Kidney glomerular epithelial cell (primary cell): ENCODE measurements around the gene GTPBP6.
"Not testable (repeated sequence)": the region's sequence is repeated elsewhere in the genome, so short reads cannot be mapped to it uniquely, and the experiment has no call there.

ENCODE experiments used
- DNase-seq: peaks from one replicate; lab custom pipeline; 2025; lab: John Stamatoyannopoulos, UW

GTPBP6 gene

GRCh38 chrX:316351-317325 lies 2.0 kb downstream of the GTPBP6 start:
- DNase-seq = no peak

- no peak for DNase-seq
Measured at GRCh38 chrX:314781-315595, 3.6 kb downstream of the GTPBP6 start.

GRCh38 chrX:314049-314448 lies 4.5 kb downstream of the GTPBP6 start:
- DNase-seq = no peak

- DNase-seq = no peak
Measured at GRCh38 chrX:313546-313945, 5.0 kb downstream of the GTPBP6 start.

DNA sequence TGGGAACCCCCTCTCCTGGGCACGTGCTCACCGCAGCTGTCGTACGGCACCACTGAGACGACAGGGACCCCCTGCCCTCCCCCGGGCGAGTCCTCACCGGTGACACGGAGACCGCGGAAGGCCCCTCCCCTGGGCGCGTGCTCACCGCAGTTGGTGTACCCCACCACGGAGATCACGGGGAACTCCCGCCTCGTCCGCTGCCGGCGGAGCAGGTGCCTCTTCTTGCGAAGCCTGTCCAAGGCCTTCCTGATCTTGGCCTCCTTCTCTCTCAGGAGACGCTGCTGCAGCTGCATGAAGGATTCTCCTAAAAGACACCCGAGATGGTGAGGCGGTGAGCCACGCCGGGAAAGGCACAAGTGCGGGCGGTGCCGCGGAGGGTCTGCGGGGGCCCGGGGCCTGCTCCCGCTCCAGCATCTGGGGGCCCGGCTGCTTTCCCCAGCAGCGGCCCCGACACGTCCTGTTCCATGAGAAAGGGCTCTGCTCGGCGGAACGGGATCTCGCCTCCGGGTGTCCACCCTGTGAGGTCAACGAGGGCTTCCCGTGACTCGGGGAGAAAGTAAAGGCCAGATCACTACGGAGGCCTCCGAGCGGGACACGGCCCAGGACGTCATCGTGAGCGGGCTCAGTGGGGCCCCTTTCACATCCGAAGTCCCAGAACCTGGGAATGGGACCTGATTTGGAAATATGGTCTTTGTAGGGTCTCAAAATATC lies 5.8 kb downstream of the GTPBP6 start:
- DNase-seq = no peak

DNA sequence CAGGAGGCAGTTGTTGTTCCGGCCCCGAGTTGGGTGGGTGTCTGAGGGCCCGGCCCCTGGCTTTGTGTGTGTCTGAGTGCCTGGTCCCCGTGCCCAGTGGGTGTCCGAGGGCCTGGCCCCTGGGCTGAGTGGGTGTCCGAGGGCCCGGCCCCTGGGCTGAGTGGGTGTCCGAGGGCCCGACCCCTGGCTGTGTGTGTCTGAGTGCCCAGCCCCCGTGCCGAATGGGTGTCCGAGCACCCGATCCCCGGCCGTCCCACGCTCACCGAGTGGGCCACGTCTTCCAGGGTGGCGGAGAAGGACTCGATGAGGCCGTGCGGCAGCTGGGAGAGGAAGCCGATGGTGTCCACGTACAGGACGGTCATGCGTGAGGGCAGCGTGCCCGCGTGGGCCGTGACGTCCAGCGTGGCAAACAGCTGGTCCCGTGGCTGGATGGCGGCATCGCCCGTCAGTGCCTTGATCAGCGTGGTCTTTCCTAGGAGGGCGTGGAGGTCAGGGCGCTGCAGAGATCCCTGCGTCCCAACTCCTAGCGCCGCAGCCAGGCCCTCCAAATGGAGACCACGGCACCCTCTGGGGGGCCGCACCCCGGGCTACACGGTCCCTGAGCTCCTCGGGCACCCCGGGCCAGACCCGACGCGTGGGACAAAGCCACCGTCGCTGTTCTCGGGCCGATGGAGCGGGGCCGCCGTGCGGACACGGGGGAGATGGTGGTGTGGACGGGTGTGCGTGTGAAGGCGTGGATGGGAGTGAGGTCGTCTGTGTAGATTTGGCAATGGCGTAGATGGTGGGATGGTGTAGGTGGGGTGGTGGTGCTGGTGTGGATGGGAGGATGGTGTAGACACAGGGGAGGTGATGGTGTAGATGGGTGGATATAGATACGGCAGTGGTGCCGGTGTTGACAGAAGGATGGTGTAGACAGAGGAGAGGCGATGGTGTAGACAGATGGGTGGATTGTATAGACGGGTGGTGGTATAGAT lies 7.2 kb downstream of the GTPBP6 start:
- DNase-seq = no peak

DNA sequence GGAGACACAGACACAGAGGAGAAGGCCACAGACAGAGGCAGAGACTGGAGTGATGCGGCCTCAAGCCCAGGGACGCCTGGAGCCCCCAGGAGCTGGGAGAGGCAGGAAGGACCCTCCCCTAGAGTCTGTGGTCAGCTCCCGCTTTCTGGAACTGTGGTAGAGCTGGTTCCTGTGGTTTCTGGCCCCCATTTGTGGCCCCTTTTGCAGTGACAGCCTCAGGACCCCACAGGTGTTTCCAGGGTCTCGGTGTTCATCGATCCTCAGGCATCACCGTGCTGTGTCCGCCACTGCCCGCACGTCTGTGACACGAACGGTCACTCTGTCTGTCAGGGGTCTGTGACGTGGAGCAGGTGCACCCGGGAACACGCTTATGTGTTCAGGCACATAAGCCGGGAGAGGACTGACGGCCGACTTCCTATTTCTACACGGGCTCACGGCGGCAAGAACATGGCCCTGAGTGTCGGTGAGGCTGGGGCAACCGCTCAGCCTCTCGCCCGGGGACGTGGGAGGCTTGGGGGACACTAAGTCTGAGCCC lies 7.9 kb downstream of the GTPBP6 start:
- DNase-seq = no peak

GRCh38 chrX:308821-309520 lies 9.6 kb downstream of the GTPBP6 start:
- no peak for DNase-seq

DNA sequence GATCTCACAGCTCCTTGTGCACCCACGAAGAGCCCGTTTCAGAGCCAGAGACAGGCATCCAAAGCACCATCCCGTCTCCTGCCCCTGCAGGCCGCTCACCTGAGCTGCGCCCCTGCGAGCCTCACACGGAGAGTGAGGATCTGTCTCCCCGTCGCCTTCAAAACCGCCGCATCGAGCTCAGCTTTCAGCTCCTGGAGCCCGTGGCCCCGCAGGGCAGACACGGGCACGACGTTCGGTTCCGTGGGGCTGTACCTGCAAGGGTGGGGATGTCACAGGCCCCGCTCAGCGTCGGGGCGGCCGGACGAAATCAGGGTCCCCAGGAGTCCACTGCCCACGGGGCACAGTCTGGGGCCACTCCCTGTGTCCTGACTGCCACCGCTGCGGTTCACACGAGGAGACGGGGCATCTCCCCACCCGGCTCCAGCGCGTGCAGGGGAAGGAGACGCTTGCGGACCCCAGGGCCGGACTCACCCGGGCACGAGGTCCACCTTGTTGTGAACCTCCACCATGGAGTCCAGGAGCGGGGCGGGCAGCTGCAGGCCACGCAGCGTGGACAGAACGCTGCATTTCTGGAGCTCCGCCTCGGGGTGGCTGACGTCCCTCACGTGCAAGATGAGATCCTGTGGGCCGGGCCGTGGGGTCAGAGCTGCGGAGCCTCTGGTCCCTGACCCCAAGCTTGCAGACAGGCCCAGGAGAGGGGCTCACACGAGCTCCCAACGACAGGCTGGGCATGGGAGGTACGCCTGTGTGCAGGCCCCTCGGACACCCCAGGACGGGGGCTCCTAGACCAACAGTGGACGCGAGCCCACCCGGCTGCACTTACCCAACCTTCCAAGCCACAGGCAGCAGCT lies 11.1 kb downstream of the GTPBP6 start:
- DNase-seq = no peak

DNA sequence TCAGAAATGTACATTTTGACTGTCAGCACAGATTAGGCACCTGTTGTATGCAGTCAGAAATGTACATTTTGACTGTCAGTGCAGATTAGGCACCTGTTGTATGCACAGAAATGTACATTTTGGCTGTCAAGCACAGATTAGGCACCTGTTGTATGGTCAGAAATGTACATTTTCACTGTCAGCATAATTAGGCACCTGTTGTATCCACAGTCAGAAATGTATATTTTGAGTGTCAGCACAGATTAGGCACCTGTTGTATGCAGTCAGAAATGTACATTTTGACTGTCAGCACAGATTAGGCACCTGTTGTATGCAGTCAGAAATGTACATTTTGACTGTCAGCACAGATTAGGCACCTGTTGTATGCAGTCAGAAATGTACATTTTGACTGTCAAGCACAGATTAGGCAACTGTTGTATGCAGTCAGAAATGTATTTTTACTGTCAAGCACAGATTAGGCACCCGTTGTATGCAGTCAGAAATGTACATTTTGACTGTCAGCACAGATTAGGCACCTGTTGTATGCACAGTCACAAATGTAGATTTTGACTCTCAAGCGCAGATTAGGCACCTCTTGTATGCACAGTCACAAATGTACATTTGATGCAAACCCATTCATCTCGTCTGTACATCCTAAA lies 11.9 kb downstream of the GTPBP6 start:
- not testable (repeated sequence) for DNase-seq

GRCh38 chrX:305781-306613 lies 12.6 kb downstream of the GTPBP6 start:
- not testable (repeated sequence) for DNase-seq

DNA sequence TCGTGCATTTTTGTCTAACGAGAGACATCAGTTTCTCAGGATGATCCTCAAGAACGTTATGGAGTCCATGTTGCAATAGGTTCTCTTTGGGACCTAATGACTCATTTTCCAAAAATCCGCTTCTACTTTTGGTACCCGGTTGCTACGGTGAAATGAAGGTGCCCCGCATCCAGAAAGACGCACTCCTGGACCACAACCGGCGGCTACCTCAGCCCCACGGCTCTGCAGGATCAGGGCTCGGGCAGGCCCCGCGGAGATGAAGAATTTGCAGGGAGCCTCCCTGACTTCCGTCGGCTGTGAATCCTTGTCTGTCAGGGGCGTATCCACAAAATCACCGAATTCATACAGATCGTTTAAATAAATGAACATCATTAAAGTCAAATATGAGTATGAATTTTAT lies 15.6 kb downstream of the GTPBP6 start:
- DNase-seq = no peak

DNA sequence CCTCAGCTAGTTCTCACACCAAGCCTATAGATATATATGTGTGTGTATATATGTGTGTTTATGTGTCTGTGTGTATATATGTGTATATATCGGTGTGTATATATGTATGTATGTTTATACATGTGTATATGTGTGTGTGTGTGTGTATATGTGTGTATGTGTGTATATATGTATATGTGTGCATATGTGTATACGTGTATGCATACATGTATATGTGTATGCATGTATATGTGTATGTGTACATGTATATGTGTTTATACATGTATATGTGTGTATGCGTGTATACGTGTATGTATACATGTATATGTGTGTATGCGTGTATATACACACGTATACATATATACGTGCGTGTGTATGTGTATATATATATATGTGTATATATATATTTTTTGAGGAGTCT lies 18.3 kb downstream of the GTPBP6 start:
- no peak for DNase-seq

- DNase-seq = no peak
Measured at GRCh38 chrX:298993-299392, 19.6 kb downstream of the GTPBP6 start.

GRCh38 chrX:295136-295535 lies 23.5 kb downstream of the GTPBP6 start:
- no peak for DNase-seq

DNA sequence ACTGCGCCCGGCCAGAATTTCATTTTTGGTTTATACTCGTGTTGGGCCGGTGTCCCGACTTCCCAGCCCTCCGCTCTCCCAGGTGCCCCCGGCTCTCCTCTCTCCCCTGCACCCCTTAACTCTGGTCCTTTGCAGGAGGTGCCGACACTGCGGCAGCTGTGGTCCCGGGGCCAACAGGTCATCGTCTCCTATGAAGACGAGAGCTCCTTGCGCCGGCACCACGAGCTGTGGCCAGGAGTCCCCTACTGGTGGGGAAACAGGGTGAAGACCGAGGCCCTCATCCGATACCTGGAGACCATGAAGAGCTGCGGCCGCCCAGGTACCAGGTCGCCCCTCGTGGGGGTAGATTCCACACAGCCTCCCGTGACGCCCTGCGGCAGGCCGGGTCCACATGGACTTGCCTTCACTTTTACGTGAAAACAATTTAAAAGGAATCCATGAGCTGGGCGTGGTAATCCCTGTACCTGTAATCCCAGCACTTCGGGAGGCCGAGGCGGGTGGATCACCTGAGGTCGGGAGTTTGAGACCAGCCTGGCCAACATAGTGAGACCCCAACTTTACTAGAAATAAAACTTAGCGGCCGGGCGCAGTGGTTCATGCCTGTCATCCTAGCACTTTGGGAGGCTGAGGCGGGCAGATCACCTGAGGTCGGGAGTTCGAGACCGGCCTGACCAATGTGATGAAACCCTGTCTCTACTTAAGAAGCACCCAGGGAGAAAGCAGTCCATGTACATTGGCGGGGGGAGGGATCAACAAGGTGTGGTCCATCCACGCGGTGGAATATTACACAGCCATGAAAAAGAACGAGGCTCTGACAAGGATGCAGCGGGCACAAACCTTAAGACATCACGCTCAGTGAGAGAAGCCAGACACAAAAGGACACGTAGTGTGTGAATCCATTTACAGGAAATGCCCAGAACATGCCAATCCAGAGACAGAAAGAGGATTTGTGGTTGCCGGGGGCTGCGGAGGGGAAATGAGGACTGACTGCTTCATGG lies 25.4 kb downstream of the GTPBP6 start:
- no peak for DNase-seq
